Measurements from ENCODE around the gene CDH23.

DNA sequence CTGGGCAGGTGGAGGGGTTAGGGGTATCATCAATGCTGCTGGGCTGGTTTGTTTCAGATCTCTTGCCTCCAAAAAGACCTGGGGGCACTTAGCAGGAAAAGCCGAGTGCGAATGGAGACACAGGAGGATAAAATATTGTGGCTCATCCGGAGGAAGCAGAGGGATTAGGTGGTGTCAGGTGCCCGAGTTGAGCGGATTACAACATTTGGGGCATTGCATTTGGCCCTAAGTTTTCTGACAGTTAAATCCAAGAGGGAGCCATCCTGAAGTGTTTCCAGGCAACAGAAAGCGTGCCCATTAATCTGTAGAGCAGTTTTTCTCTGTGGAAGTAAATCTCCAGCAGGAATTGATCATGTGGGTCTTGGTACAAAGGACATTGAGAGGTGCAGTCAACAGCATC, 85.9 kb downstream of the CDH23 start:
- TF ChIP-seq POLR2AphosphoS5 (IDR thresholded peaks at IDR 0.05) (no peak), POLR2A (IDR thresholded peaks at IDR 0.05; ENCODE audit: low read depth) (no peak), EP300 (IDR thresholded peaks at IDR 0.05) (no peak)
- TF ChIP-seq, protein P1, sequence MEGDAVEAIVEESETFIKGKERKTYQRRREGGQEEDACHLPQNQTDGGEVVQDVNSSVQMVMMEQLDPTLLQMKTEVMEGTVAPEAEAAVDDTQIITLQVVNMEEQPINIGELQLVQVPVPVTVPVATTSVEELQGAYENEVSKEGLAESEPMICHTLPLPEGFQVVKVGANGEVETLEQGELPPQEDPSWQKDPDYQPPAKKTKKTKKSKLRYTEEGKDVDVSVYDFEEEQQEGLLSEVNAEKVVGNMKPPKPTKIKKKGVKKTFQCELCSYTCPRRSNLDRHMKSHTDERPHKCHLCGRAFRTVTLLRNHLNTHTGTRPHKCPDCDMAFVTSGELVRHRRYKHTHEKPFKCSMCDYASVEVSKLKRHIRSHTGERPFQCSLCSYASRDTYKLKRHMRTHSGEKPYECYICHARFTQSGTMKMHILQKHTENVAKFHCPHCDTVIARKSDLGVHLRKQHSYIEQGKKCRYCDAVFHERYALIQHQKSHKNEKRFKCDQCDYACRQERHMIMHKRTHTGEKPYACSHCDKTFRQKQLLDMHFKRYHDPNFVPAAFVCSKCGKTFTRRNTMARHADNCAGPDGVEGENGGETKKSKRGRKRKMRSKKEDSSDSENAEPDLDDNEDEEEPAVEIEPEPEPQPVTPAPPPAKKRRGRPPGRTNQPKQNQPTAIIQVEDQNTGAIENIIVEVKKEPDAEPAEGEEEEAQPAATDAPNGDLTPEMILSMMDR (IDR thresholded peaks at IDR 0.05): no peak
